GM12878 (cell line): Measurements from ENCODE around the gene FLVCR2. TPM values are rescaled to one million over a fixed set of nuclear protein-coding genes. Genes with fewer than 3 reads are reported as not detected.

Source experiments
- ATF3 ChIP-seq: IDR thresholded peaks from 2 replicates; pipeline ENCODE4 v1.6.1; 2011; ENCODE audit warnings: low read depth, mild to moderate bottlenecking, low read length, moderate library complexity, borderline replicate concordance; ENCODE audit errors: extremely low read depth
- BCL11A ChIP-seq: IDR thresholded peaks from 2 replicates; pipeline ENCODE4 v1.6.1; 2011; ENCODE audit warnings: low read depth, low read length
- BCLAF1 ChIP-seq: fragments of 450-650 bp; IDR thresholded peaks from 2 replicates; pipeline ENCODE4 v1.6.1; 2017; ENCODE audit warnings: antibody characterized with exemption, mild to moderate bottlenecking, moderate library complexity
- CBX3 ChIP-seq: fragments of 200-600 bp; sonication (generic); IDR thresholded peaks from 2 replicates; pipeline ENCODE4 v1.6.1; 2016; ENCODE audit warnings: low read depth, borderline replicate concordance
- CEBPB ChIP-seq, 2 experiments: fragments of 150-350 bp in 1 of 2; IDR thresholded peaks; 2 replicates each; pipeline ENCODE4 v1.6.1; 2012 to 2014; ENCODE audit warnings: low read depth in 2 of 2, low read length in 2 of 2, borderline replicate concordance in 1 of 2, inconsistent platforms in 1 of 2
- CREM ChIP-seq: IDR thresholded peaks from 2 replicates; pipeline ENCODE4 v1.6.1; 2014; ENCODE audit warnings: antibody characterized with exemption, low read depth
- MTA2 ChIP-seq: fragments of 450-650 bp; IDR thresholded peaks from 2 replicates; pipeline ENCODE4 v1.6.1; 2016; ENCODE audit warnings: low read depth, mild to moderate bottlenecking, moderate library complexity
- NFIC ChIP-seq: IDR thresholded peaks from 2 replicates; pipeline ENCODE4 v1.6.1; 2012; ENCODE audit warnings: low read depth, mild to moderate bottlenecking, inconsistent platforms, low read length, moderate library complexity
- NR2C1 ChIP-seq: fragments of 450-650 bp; IDR thresholded peaks from 2 replicates; pipeline ENCODE4 v1.6.1; 2017; ENCODE audit warnings: antibody characterized with exemption, mild to moderate bottlenecking, moderate library complexity
- PAX5 ChIP-seq: IDR thresholded peaks from 2 replicates; pipeline ENCODE4 v1.6.1; 2011; ENCODE audit warnings: low read depth, low read length, borderline replicate concordance
- POLR2A ChIP-seq: IDR thresholded peaks from 2 replicates; pipeline ENCODE4 v1.6.1; 2011; ENCODE audit warnings: low read depth, mild to moderate bottlenecking, low read length
- POU2F2 ChIP-seq: IDR thresholded peaks from 3 replicates; pipeline ENCODE4 v1.6.1; 2011; ENCODE audit warnings: low read depth, mild to moderate bottlenecking, low read length, borderline replicate concordance
- RAD21 ChIP-seq: IDR thresholded peaks from 2 replicates; pipeline ENCODE4 v1.6.1; 2011; ENCODE audit warnings: mild to moderate bottlenecking, low read depth, low read length, moderate library complexity; ENCODE audit not compliant: insufficient read depth
- SKIL ChIP-seq: fragments of 450-650 bp; IDR thresholded peaks from 2 replicates; pipeline ENCODE4 v1.6.1; 2017; ENCODE audit warnings: mild to moderate bottlenecking, low read depth, inconsistent platforms; ENCODE audit not compliant: poor library complexity, severe bottlenecking
- TCF3 ChIP-seq: IDR thresholded peaks from 2 replicates; pipeline ENCODE4 v1.6.1; 2012; ENCODE audit warnings: low read depth, mild to moderate bottlenecking, low read length, borderline replicate concordance; ENCODE audit not compliant: insufficient read depth
- ZBTB4 ChIP-seq: fragments of 450-650 bp; formaldehyde crosslinking; IDR thresholded peaks from 2 replicates; pipeline ENCODE4 v1.4.0; 2022; ENCODE audit warnings: mild to moderate bottlenecking, moderate library complexity
- ZNF207 ChIP-seq: fragments of 450-650 bp; IDR thresholded peaks from 2 replicates; pipeline ENCODE4 v1.6.1; 2014; ENCODE audit warnings: antibody characterized with exemption, mild to moderate bottlenecking, borderline replicate concordance
- polyA plus RNA-seq, 11 experiments: library from polyadenylated mRNA; depleted of rRNA in 4 of 11; unstranded in 6 of 11; stranded (reverse) in 5 of 11; fragments of >200 nt; fragmentation: Nextera tagmentation in 4 of 11; fragmentation: Illumina TruSeq in 1 of 11; extraction: Ambion mirVana in 4 of 11; extraction: Trizol in 1 of 11; gene quantifications; 1 replicate in 1 of 11; 2 replicates in 10 of 11; pipeline versions ENCODE4 v1.2.1 to v1.2.3, GENCODE V29; 2011 to 2016; ENCODE audit warnings: inconsistent platforms in 2 of 11, missing spikeins in 2 of 11, low read depth in 1 of 11
- total RNA-seq, 4 experiments: library from RNA; depleted of rRNA in 3 of 4; stranded (reverse); fragments of >200 nt in 3 of 4; fragmentation: Illumina TruSeq in 1 of 4; extraction: Trizol in 1 of 4; gene quantifications; 2 replicates each; pipeline versions ENCODE4 v1.2.1 to v1.2.3, GENCODE V29; 2013 to 2021

FLVCR2 gene
- total and polyA plus RNA-seq, 10 of the 15 experiments (the other 5 are each of a cell fraction or from before 2014, with no cell fraction given): 0.24 to 3.7 (median 1.6) TPM

- no peak for TF ChIP-seq TCF3
- TF ChIP-seq SKIL: peak; percentile 56
- TF ChIP-seq ATF3: no peak
- TF ChIP-seq BCL11A: peak; percentile 18; the same call in 1 of the 2 replicates
- TF ChIP-seq ZNF207: no peak
- TF ChIP-seq RAD21: no peak
- TF ChIP-seq POLR2A: no peak
- peak; percentile 60; the same call in 1 of the 2 replicates for TF ChIP-seq CREM
- no peak for TF ChIP-seq NR2C1
- no peak for TF ChIP-seq ZBTB4 (CRISPR knock-in tag)
- TF ChIP-seq POU2F2: no peak
- no peak for TF ChIP-seq CEBPB (IDR thresholded peaks at IDR 0.05; ENCODE audit: borderline replicate concordance in 1 of 2, low read depth in 2 of 2, low read length in 2 of 2)
- no peak for TF ChIP-seq BCLAF1
- TF ChIP-seq PAX5: no peak
- TF ChIP-seq CBX3: no peak
- TF ChIP-seq NFIC: peak; percentile 81
- TF ChIP-seq MTA2: peak; percentile 66
Observed at GRCh38 chr14:75673345-75674035, 95.1 kb downstream of the FLVCR2 start (continued).
